ENCODE results near the gene ATP5F1B. TPM values are rescaled to one million over a fixed set of nuclear protein-coding genes. Genes with fewer than 3 reads are reported as not detected.

ATP5F1B gene
- total and polyA plus RNA-seq, 9 of the 15 experiments (the other 6 are each of a cell fraction or from before 2014, with no cell fraction given): 908 to 3,125 (median 1,482) TPM

GRCh38 chr12:56687223-56688128 lies 41.7 kb upstream of the ATP5F1B start (continued):
- TF ChIP-seq SRSF3 (IDR thresholded peaks at IDR 0.05; ENCODE audit: insufficient read depth, low read length): peak; percentile 67; the same call in 1 of the 2 replicates
- TF ChIP-seq, protein P1, sequence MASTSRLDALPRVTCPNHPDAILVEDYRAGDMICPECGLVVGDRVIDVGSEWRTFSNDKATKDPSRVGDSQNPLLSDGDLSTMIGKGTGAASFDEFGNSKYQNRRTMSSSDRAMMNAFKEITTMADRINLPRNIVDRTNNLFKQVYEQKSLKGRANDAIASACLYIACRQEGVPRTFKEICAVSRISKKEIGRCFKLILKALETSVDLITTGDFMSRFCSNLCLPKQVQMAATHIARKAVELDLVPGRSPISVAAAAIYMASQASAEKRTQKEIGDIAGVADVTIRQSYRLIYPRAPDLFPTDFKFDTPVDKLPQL (IDR thresholded peaks at IDR 0.05; ENCODE audit: extremely low read depth, insufficient read length): no peak
- no peak for TF ChIP-seq TBL1XR1 (IDR thresholded peaks at IDR 0.05; ENCODE audit: low read length in 2 of 2)
- TF ChIP-seq TEAD4 (IDR thresholded peaks at IDR 0.05; ENCODE audit: low read length): no peak
- TF ChIP-seq TEAD4 (CRISPR knock-in tag; IDR thresholded peaks at IDR 0.05; ENCODE audit: borderline replicate concordance): no peak
- TF ChIP-seq CBFA2T3 (IDR thresholded peaks at IDR 0.05): no peak
- TF ChIP-seq TCFL5 (CRISPR knock-in tag; conservative IDR thresholded peaks at IDR 0.05): no peak
- no peak for TF ChIP-seq ZNF75A (CRISPR knock-in tag; IDR thresholded peaks at IDR 0.05)
- no peak for TF ChIP-seq IFI16 (CRISPR knock-in tag; IDR thresholded peaks at IDR 0.05)
- TF ChIP-seq ZC3H11A (IDR thresholded peaks at IDR 0.05; ENCODE audit: low read depth, low read length): no peak
- no peak for TF ChIP-seq MAFK (IDR thresholded peaks at IDR 0.05; ENCODE audit: low read length)
- TF ChIP-seq RFX5 (IDR thresholded peaks at IDR 0.05; ENCODE audit: low read depth, low read length): no peak
- no peak for TF ChIP-seq MED1 (CRISPR knock-in tag; IDR thresholded peaks at IDR 0.05; ENCODE audit: borderline replicate concordance)
- TF ChIP-seq, protein P2, sequence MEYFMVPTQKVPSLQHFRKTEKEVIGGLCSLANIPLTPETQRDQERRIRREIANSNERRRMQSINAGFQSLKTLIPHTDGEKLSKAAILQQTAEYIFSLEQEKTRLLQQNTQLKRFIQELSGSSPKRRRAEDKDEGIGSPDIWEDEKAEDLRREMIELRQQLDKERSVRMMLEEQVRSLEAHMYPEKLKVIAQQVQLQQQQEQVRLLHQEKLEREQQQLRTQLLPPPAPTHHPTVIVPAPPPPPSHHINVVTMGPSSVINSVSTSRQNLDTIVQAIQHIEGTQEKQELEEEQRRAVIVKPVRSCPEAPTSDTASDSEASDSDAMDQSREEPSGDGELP (CRISPR knock-in tag; IDR thresholded peaks at IDR 0.05; ENCODE audit: borderline replicate concordance): no peak
- no peak for TF ChIP-seq ZBTB49 (CRISPR knock-in tag; IDR thresholded peaks at IDR 0.05; ENCODE audit: borderline replicate concordance)
- no peak for TF ChIP-seq ATF2 (CRISPR knock-in tag; IDR thresholded peaks at IDR 0.05)
- no peak for TF ChIP-seq TSC22D4 (tag; IDR thresholded peaks at IDR 0.05)
- no peak for TF ChIP-seq SMARCB1 (IDR thresholded peaks at IDR 0.05; ENCODE audit: insufficient read length, low read depth)
- TF ChIP-seq CTCF (IDR thresholded peaks at IDR 0.05 in 2 of 3, conservative IDR thresholded peaks at IDR 0.05 in 1 of 3; ENCODE audit: insufficient read depth in 2 of 3, low read depth in 1 of 3, low read length in 3 of 3): no peak
- no peak for TF ChIP-seq KDM2B (CRISPR knock-in tag; IDR thresholded peaks at IDR 0.05)
- TF ChIP-seq ASH1L (IDR thresholded peaks at IDR 0.05; ENCODE audit: borderline replicate concordance, low read depth, partially characterized antibody): no peak
